Globus pallidus (tissue), 1 donor: ENCODE measurements around the gene DNAJC7.

ENCODE experiments used
- DNase-seq: peaks from one replicate; pipeline ENCODE4 v3.0.0-alpha.2; 2015; ENCODE audit warnings: low spot score

Gene DNAJC7

DNA sequence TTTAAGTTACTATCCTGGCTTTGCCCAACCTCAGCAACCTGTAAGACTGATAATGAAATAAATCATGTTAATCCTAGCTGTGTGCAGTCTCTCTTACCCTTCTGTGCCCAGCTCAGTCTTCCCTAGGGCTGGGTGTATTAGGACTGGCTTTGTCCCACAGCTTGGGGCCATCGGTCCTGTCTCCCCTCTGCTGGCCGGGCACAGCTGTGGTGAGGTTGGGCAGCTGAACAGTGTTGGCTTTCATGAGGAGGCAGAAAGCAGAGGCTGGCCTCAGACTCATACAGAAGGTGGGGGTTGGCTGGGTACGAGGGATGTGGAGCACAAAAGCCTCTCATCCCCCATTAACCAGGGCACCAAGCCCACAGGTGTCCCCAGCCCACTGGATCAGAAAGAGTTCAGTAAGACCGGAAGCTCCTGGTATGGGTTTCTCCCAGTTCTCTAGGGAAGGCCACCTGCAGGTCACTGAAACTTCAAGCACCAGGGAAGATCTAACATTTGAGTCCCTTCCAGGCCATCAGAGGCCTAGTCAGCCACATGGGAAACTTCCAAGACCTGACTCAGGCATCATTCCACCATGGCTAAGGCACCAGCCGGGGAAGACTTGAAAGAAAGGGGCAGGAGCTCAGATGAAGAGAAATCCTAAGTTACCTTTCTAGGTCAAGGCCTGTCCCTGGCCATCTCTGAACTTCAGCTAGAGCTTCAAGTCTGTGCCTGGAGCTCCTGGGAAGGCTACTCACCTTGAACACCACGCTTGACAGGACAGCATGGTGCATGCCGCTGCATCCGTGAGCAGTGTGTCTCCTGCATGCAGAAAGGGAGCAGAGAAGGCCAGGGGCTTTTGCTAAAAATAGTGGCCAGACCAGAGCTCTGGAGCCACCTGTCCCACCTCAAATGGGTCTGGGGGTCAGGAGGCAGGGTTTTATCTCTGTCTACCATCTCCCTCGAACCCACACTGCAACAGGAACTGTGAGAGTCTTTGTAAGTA is 41.8 kb downstream of the DNAJC7 start:
- peak; percentile 94 for DNase-seq

DNA sequence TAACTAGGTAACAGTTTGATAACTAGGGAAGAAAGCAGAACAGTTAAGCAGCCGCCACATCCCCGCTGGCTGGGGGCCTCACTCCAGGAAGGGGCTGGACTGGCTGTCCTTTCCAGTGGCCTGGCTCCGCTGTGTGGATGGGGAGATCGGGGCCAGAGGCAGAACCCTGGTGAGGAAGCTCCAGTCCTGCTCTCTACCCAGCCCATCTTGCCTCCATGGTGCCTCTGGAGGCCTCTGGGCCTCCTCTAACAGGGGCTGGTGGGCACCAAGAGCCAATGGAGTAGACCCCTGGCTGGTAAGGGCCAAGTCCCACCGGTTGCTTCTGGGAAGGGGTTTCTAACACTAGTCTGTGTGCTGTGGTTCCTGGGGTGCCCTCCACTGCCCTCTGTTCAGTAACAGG is 42.6 kb downstream of the DNAJC7 start:
- no peak for DNase-seq

DNA sequence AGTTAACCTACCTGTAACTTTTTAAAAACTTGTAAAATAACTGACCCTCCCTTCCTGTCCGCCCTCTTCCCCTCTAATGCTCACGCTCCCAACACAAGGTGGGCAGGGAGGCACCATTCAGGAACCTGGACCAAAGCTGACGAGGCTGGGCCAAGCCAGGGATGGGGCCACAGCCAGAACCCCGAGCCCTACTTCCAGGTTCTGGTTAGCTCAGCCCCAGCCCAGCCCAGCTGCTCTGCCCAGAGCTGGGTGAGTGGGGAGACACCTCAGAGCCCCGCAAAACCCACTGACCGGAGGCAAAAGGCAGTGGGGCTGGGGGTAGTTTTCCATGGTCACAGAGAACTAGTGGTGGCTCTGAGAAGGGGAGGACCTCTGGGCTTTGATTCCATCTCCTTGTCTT is 43.2 kb downstream of the DNAJC7 start:
- DNase-seq, result no peak

DNA sequence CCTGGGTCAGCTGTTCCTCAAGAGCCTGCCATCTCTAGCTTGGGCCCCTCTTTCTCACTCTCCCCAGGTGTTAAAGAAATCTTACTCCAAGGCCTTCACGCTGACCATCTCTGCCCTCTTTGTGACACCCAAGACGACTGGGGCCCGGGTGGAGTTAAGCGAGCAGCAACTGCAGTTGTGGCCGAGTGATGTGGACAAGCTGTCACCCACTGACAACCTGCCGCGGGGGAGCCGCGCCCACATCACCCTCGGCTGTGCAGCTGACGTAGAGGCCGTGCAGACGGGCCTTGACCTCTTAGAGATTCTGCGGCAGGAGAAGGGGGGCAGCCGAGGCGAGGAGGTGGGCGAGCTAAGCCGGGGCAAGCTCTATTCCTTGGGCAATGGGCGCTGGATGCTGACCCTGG is 43.8 kb downstream of the DNAJC7 start:
- no peak for DNase-seq

DNA sequence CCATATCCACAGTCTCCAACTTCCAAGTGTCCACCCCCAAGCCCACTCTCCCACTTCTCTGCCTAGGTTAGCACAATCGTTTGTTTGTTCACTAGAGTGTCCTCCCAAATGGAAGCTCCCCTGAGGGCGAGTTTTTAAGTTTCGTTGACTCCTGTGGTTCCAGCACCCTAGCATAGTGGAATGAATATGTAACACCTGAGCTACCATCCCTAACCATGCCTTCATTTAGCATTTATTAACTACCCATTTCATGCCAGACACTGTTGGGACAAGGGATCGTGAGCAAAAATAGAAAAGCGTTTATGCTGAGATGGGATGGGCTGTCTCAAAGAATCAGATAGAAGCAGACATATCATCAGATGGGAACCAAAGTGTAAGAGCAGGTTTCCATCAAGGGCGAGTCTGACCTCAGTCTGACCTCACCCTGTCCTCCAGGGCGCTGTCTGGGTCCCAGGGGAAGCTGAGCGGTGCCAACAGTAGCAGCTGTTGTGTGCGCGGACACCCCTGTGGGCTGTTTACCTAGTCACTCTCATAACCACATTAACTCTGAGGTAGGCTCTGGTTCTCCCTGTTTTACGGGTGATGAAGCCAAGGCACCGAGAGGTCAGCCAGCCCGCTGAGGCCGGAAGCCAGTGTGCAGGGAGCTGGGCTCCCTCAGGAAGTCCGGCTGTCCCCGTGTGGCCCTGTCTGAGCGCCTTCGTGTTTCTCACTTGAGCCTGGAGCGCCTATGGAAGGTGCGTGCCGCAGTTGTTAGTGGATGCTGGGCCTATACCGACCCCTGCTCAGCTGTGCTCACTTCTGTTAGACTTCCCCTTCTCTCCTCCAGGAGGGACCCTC is 44.5 kb downstream of the DNAJC7 start:
- DNase-seq, result no peak

DNA sequence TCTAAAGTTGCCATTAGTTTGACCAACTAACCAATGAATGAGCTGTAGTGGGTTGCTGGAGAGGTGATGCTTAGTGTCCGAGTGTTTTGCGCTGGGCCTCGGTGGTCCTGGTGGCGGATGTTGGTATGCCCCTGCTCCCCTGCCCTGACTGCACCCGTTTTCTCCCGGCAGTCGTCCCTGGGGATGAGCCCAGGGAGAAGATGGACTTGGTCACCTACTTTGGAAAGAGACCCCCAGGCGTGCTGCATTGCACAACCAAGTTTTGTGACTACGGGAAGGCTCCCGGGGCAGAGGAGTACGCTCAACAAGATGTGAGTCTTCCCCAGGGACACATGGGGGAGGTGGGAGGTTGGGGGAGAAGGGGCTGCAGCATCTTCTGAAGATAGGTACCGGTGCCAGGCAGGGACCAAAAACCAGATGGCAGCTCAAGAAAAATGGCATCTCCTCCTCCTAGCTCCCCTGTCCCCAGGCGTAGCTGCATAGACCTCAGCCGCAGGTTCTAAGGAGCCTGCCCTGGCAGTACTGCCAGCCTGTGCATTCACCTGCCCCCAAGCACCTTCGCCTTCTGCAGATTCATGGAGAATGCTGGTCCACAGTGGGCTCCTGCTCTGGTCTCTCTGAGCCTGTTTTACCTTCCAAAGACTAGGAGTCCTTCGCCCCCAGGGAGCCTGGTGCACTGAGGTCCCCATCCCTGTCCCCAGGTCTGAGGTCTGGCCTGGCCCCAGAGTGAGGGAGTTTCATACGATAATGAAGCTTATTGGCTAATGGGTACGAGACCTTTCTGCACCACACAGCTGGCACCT is 45.3 kb downstream of the DNAJC7 start:
- DNase-seq, result no peak

DNA sequence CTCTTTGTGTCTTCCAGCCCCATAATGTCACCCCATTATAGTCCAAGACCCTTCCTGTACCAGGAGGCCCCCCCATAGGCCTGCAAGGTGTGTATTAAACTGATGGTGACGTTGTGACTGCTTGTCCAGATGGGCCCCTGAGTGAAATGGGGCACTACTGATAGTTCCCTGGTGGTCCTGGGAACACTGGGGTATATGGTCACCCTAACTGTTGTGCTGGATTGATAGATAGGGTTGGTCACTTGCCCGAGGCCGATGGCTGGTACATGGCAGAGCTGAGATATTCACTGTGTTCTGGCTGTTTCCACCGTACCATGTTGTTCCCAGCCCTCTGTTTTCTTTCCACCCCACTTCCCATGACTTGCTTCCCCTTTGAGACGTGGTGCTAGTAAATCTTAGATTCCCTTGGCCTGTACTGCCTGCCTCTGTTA is 46.3 kb downstream of the DNAJC7 start:
- no peak for DNase-seq

DNA sequence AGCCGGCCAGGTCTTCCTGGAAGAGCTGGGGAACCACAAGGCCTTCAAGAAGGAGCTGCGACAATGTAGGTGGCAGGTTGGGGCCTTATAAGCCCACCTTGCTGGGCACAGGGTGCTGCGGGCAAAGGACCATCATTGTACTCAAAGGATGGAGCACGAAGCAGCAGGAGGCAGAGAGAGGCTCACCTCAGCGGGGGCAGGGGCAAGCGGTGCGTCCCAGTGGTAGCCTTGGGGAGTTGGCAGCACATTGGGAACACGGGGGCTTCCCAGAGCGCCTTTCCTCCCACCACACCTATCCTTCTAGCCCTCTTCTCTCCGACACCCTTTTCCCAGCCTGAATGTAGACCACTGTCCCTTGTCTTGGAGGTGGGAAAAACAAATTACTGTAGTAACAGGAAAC is 48.6 kb downstream of the DNAJC7 start:
- no peak for DNase-seq

DNA sequence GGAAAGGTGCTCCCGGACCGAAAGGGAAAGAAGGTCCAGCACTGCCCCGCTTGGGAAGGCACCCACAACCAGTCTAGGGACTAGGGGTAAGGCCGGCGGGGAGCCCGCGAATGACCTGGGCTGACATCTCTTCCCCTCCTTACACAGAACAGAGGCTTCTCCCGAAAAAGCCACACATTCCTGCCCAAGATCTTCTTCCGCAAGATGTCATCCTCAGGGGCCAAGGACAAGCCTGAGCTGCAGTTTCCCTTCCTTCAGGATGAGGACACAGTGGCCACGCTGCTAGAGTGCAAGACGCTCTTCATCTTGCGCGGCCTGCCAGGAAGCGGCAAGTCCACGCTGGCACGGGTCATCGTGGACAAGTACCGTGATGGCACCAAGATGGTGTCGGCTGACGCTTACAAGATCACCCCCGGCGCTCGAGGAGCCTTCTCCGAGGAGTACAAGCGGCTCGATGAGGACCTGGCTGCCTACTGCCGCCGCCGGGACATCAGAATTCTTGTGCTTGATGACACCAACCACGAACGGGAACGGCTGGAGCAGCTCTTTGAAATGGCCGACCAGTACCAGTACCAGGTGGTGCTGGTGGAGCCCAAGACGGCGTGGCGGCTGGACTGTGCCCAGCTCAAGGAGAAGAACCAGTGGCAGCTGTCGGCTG is 49.2 kb downstream of the DNAJC7 start:
- no peak for DNase-seq

DNA sequence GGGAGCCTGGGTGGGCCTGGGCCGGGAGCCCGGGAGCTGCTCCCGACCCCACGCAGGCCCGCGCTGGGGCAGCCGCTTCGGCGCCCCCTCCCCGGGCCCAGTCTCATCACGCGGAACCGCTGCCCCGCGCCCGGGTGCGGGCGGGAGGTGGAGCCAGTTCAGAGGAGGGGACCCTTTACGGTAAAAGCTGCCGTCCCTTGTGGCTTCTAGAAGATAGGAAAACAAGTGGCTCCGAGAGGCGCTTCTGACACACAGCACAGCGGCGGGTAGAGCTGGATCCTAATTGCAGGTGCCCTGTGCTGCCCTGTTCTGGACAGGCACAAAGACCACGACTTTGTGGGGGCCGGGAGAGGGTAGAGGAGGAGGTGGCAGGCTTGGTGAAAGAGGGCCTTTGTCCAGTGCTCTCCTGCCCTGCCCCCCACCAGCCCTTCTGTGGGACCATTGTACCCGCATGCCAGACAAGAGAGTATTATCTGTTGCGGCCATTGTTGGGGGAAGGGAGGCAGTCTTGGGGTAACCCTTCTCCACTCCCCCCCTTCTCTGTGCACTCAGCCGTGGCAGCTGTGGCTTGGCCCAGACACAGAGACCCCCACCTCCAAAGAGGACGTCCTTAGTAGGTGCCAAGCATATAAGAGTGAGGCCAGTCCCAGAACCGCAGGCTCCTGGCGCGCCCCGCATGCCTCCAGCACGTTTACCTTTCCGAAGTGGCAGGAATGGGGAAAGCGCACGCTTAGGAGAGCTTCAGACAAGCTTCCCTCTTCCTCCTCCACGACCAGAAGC is 49.9 kb downstream of the DNAJC7 start:
- DNase-seq, result peak; percentile 99

DNA sequence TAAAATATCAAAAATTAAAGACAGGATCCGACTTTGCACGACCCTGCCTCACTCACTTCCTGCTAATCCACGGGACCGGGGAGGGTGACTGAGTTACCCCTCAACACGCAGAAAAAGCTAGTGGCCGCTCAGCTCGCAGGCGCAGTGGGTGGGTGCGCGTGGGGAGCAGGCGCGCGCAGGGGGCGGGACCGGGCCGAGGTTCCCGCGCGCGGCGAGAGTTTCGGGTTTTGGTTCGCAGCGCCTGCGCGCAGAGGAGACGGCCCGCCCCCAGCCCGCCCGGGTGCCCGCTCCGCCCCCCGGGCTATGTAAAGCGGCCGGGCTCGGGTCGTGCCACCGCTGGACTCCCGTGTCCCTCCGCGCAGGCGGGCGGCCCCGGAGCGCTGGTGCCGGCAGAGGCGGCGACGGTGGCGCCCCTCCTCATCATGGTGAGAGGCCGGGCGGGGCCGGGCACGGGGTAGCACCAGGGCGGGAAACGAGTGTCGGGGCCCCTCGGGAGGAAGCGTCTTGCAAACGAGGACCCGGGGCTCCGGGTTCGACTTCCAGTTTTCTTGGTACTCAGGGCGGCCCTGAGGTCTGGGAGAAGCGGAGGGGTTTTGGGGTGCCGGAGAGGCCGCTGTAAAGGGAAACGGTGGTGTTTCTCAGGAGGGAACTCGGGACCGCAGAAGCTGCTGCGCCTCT is 50.6 kb downstream of the DNAJC7 start, which contains the start of gene CNP:
TSS of gene CNP (plus strand) at position 333 of the 678 bp plus-strand sequence. CDS start at position 423, 90 bp downstream.
- DNase-seq, result peak; percentile 93

DNA sequence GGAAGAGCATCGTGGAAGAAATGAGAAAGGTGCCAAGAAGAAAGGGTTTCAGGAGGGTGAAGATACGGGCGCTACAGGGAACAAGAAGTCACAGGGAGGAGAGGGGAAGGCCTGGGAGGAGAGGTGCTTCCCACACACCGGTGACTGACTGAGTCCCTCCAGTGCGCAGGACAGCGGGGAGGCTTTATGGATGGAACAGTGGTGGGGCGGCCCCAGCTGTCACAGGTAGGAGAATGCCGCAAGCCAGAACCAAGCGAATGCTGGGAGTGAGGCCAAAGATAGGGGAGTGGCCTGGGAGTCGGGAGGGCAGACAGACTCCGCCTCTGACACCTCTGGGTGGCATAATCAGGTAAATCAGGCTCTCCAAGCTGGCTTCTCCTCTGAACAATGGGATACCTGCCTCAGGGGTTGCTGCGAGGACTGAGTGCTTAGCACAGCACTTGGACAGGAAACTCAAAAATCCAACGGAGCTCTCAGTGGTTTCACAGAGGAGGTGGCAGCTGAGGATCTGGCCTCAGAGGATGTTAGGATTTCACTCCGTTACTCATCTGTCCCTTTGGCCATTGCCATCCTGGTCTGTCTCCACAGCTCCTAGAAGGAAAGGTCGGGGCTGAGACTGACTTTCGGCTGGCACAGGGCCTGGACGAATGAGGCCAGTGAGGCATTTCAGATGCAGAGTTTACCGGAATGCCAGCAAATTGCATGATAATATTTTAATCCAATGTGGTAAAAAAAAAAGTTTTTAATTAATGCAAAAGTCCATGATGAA is 51.4 kb downstream of the DNAJC7 start:
- no peak for DNase-seq

DNA sequence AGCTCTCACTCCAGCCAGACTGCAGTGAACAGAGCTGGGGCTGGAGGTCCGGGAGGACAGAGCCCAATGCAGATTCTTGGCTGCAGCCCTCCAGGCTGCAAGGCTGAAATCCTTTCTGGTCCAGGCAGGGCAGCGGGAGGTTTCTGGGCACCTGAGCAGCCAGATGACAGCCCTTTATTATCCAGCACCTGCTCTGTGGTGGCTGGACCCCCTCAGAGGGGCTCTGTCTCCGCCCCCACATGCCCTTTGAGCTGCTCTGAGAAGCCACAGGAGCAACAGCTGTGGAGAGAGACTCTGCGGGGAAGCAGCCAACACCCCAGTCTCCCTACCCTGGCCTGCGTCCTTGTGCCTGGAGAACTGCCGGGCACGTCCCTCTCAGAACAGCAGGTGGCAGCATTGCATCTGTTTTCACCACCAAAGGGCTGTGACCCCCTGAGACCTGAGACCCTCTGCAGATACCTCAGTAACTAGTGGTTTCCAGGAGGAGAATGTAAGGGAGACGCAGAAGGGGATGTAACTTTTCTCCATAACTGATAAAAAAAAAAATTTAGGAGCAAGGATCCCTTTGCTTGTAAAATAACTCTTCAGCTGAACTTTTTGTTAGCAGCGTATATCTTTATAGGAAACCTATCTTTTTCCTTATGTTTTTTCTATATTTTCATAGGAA is 54.3 kb downstream of the DNAJC7 start:
- DNase-seq, result peak; percentile 84

DNA sequence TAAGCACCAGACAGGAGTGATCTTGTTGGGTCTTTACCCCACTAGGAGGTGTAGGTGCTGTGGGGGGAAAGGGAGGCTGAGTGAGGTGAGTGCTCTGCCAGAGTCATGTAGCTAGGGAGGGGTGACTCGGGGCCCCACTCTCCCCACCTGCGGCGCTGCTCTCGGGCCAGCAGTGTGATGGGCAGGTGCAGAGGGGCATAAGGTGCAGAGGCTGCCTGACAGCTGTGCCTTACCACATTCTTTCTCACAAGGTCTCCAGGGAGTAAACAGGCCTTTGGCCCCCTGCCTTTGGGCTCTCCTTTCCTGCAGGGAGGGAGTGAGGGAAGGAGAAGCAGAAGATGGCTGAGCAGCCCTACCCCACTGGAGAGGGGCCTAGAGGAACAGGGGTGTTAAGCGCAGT is 55.1 kb downstream of the DNAJC7 start:
- DNase-seq, result no peak

DNA sequence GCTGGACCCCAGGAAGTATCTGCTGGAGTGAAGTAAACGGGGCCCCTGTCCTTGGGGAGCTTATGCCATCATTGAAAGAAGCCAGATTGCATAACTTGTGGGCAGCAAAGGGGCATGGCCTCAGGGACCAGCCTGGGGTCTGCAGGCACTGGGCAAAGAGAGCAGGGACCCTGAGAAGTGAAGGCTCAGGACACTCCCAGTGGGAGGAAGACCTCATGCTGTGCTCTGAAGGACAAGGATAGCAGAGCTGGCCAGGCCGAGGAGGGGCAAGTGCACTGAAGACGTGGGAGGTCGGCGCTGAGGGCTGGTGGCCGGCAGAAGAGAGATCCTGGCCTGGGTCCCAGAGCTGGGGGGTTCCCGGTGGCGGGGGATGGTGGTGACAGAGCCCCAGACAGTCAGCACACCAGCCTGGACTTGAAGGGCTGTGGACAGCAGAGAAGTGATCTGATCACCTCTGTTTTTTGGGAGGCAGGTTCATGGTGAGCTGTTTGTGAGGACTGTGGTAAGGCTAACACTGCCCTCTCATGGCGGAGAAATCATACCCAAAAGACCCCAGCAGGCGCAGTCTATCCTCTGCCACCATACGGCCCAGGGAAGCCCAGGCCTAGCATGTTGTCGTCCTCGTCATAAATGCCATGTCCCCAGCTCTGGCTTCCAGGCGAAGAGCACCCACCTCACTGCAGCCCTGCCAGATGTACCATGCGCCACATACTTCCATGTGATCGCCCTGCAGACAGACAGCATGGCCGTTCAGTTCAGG is 57.7 kb downstream of the DNAJC7 start:
- peak; percentile 64 for DNase-seq

DNA sequence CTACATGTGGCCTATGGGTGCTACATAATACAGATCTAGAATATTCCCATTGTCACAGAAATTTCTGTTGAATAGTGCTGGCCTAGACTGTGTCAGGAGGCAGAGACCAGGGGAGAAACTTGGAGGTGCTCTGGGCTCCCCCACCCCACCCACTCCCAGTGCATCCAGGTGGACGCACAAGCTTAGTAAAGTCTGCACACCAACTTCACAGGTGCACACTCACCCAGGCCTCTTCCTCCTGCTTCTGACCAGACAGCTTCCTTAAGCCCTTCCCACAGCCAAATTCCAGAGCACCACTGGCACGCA is 58.3 kb downstream of the DNAJC7 start:
- DNase-seq, result no peak

DNA sequence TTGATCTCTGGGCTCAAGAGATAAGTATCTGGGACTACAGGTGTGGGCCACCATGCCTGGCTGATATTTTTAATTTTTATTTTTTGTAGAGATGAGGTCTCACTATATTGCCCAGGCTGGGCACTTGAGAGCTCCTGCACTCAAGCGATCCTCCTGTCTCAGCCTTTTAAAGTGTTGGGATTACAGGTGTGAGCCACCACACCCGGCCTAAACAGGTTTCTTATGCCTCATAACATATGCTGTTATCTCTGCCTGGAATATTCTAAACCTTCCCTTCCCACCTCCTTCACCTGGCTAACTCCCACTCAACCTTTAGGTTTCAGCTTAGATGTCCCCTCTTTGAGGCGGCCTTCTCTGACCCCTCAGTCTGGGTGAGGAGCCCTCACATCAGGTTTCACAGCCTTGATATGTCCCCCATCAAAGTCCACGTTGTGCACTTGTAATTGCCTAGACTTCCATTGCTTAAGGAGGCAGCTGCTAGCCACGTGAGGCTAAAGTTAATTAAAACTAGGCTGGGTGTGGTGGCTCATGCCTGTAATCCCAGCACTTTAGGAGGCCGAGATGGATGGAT is 59.3 kb downstream of the DNAJC7 start:
- DNase-seq, result no peak
